ENCODE measurements around the gene AFAP1L2. TPM values are rescaled to one million over a fixed set of nuclear protein-coding genes. Genes with fewer than 3 reads are reported as not detected.

The AFAP1L2 gene
- polyA plus RNA-seq, 1 donor from 2014 or later: 0.88 TPM

DNA sequence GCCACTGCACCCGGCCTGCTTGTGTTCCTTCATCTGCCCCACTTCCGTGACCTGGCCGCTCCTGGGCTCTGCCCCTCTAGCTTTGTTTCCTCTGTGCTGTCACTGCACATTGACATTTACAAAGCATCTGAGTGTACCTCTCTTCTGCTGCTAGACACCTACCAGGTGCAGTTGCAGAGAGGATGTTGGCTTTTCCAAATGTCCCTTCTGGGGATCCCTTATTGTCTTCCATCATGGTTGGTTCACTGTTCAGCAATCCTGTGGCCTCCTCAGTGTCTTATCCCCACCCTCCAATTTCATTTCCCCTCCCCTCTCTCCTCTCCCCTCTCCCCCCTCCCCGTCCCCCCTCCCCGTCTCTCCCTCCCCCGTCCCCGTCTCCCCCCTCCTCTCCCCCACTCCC lies 151.4 kb downstream of the AFAP1L2 start:
- Histone ChIP-seq H3K36me3 (ENCODE audit: insufficient read depth, low read length) (no peaks in the 10 kb centered on the region), H3K27me3 (ENCODE audit: insufficient read depth, low read depth, low read length) (no peaks in the 10 kb centered on the region), H3K79me2 (replicated peaks; ENCODE audit: insufficient read depth, low read length) (no peaks in the 10 kb centered on the region), H4K20me1 (ENCODE audit: insufficient read depth) (no peaks in the 10 kb centered on the region), H3K9ac (ENCODE audit: low read length) (no peak overlapping the region), H2AFZ (ENCODE audit: low read depth, low read length) (no peak overlapping the region), H3K4me2 (ENCODE audit: low read length) (no peak overlapping the region), H3F3A (ENCODE audit: insufficient read depth, low read length, poor library complexity, severe bottlenecking) (no peaks in the 10 kb centered on the region), H3K27ac (ENCODE audit: low read length) (no peak overlapping the region), H3K9me2 (ENCODE audit: insufficient read depth, low read length) (no peaks in the 10 kb centered on the region), H3K4me3 (ENCODE audit: low read length) (no peak overlapping the region), H3K9me3 (ENCODE audit: low read length) (no peaks in the 10 kb centered on the region)
- TF ChIP-seq RAD21 (conservative IDR thresholded peaks at IDR 0.05) (no peak), EZH2 (IDR thresholded peaks at IDR 0.05; ENCODE audit: borderline replicate concordance, insufficient read depth, low read length, poor library complexity, severe bottlenecking) (no peak), MXI1 (conservative IDR thresholded peaks at IDR 0.05; ENCODE audit: poor library complexity, severe bottlenecking) (no peak), TAF1 (IDR thresholded peaks at IDR 0.05; ENCODE audit: low read depth) (no peak), POLR2AphosphoS5 (IDR thresholded peaks at IDR 0.05) (no peak)
- TF ChIP-seq, protein P1, sequence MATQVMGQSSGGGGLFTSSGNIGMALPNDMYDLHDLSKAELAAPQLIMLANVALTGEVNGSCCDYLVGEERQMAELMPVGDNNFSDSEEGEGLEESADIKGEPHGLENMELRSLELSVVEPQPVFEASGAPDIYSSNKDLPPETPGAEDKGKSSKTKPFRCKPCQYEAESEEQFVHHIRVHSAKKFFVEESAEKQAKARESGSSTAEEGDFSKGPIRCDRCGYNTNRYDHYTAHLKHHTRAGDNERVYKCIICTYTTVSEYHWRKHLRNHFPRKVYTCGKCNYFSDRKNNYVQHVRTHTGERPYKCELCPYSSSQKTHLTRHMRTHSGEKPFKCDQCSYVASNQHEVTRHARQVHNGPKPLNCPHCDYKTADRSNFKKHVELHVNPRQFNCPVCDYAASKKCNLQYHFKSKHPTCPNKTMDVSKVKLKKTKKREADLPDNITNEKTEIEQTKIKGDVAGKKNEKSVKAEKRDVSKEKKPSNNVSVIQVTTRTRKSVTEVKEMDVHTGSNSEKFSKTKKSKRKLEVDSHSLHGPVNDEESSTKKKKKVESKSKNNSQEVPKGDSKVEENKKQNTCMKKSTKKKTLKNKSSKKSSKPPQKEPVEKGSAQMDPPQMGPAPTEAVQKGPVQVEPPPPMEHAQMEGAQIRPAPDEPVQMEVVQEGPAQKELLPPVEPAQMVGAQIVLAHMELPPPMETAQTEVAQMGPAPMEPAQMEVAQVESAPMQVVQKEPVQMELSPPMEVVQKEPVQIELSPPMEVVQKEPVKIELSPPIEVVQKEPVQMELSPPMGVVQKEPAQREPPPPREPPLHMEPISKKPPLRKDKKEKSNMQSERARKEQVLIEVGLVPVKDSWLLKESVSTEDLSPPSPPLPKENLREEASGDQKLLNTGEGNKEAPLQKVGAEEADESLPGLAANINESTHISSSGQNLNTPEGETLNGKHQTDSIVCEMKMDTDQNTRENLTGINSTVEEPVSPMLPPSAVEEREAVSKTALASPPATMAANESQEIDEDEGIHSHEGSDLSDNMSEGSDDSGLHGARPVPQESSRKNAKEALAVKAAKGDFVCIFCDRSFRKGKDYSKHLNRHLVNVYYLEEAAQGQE (IDR thresholded peaks at IDR 0.05; ENCODE audit: borderline replicate concordance): no peak

DNA sequence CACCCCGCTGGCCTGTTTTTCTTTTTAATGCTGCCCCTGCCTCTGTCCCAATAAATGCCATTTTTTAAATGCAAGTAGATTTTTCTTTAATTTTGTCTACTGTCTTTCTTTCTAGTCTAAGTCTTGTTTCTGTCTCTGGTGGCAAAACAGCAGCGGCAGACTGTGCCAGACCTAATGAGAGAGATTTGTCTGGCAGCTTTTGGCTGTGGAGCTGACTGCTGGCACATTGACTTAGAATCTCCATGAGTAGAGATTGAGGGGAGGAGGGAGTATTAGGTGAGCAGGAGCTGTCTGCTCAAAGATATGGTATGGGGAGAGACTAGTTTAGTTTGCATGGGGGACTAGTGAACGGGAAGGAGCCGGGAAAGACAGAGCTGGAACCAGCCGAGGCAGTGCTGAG lies 152.2 kb downstream of the AFAP1L2 start:
- Histone ChIP-seq H3K27ac (ENCODE audit: low read length) (no peak overlapping the region), H3K9ac (ENCODE audit: low read length) (no peak overlapping the region), H3K79me2 (replicated peaks; ENCODE audit: insufficient read depth, low read length) (no peaks in the 10 kb centered on the region), H3K9me3 (ENCODE audit: low read length) (no peaks in the 10 kb centered on the region), H2AFZ (ENCODE audit: low read depth, low read length) (no peak overlapping the region), H3K27me3 (ENCODE audit: insufficient read depth, low read depth, low read length) (no peaks in the 10 kb centered on the region), H4K20me1 (ENCODE audit: insufficient read depth) (no peaks in the 10 kb centered on the region), H3K4me3 (ENCODE audit: low read length) (no peak overlapping the region), H3K4me2 (ENCODE audit: low read length) (no peak overlapping the region), H3K36me3 (ENCODE audit: insufficient read depth, low read length) (no peaks in the 10 kb centered on the region), H3K9me2 (ENCODE audit: insufficient read depth, low read length) (no peaks in the 10 kb centered on the region), H3F3A (ENCODE audit: insufficient read depth, low read length, poor library complexity, severe bottlenecking) (no peaks in the 10 kb centered on the region)
- TF ChIP-seq SMC3 (conservative IDR thresholded peaks at IDR 0.05; ENCODE audit: poor library complexity) (no peak), EP300 (conservative IDR thresholded peaks at IDR 0.05; ENCODE audit: poor library complexity, severe bottlenecking) (no peak), TAF1 (IDR thresholded peaks at IDR 0.05; ENCODE audit: low read depth) (no peak), MXI1 (conservative IDR thresholded peaks at IDR 0.05; ENCODE audit: poor library complexity, severe bottlenecking) (no peak), RAD21 (conservative IDR thresholded peaks at IDR 0.05) (no peak), POLR2AphosphoS5 (IDR thresholded peaks at IDR 0.05) (no peak), EZH2 (IDR thresholded peaks at IDR 0.05; ENCODE audit: borderline replicate concordance, insufficient read depth, low read length, poor library complexity, severe bottlenecking) (no peak)
- TF ChIP-seq, protein P2, sequence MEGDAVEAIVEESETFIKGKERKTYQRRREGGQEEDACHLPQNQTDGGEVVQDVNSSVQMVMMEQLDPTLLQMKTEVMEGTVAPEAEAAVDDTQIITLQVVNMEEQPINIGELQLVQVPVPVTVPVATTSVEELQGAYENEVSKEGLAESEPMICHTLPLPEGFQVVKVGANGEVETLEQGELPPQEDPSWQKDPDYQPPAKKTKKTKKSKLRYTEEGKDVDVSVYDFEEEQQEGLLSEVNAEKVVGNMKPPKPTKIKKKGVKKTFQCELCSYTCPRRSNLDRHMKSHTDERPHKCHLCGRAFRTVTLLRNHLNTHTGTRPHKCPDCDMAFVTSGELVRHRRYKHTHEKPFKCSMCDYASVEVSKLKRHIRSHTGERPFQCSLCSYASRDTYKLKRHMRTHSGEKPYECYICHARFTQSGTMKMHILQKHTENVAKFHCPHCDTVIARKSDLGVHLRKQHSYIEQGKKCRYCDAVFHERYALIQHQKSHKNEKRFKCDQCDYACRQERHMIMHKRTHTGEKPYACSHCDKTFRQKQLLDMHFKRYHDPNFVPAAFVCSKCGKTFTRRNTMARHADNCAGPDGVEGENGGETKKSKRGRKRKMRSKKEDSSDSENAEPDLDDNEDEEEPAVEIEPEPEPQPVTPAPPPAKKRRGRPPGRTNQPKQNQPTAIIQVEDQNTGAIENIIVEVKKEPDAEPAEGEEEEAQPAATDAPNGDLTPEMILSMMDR (IDR thresholded peaks at IDR 0.05; ENCODE audit: poor library complexity, severe bottlenecking): no peak
- TF ChIP-seq, protein P1 (IDR thresholded peaks at IDR 0.05; ENCODE audit: borderline replicate concordance): no peak

Data from neural cell (in vitro differentiated cells).